ENCODE results near the gene A2ML1.
"Not testable (repeated sequence)": the region's sequence is repeated elsewhere in the genome, so short reads cannot be mapped to it uniquely, and the experiment has no call there.

The A2ML1 gene

GRCh38 chr12:8855891-8856290, 33.5 kb downstream of the A2ML1 start:
- DNase-seq (ENCODE audit: low read depth) = no peak

- DNase-seq (ENCODE audit: low read depth) = not testable (repeated sequence)
These were observed 37.0 kb downstream of the A2ML1 start for GRCh38 chr12:8859448-8859847.

GRCh38 chr12:8860165-8860961, 37.9 kb downstream of the A2ML1 start:
- DNase-seq (ENCODE audit: low read depth) = peak; percentile 9

- DNase-seq (ENCODE audit: low read depth) = no peak
These were observed 44.0 kb downstream of the A2ML1 start for GRCh38 chr12:8866429-8866828.

GRCh38 chr12:8867009-8867408, 44.6 kb downstream of the A2ML1 start:
- no peak for DNase-seq (ENCODE audit: low read depth)

- DNase-seq (ENCODE audit: low read depth) = no peak
These were observed 45.4 kb downstream of the A2ML1 start for GRCh38 chr12:8867786-8868185.

- DNase-seq (ENCODE audit: low read depth) = no peak
These were observed 48.2 kb downstream of the A2ML1 start for GRCh38 chr12:8870586-8870985.

GRCh38 chr12:8871068-8871467, 48.6 kb downstream of the A2ML1 start:
- DNase-seq (ENCODE audit: low read depth) = no peak

- DNase-seq (ENCODE audit: low read depth) = no peak
These were observed 54.5 kb downstream of the A2ML1 start for GRCh38 chr12:8876887-8877286.

GRCh38 chr12:8886502-8887284, 64.3 kb downstream of the A2ML1 start:
- no peak for DNase-seq (ENCODE audit: low read depth)

GRCh38 chr12:8887285-8887715, 64.9 kb downstream of the A2ML1 start:
- no peak for DNase-seq (ENCODE audit: low read depth)

- DNase-seq (ENCODE audit: low read depth) = peak; percentile 38
These were observed 68.1 kb downstream of the A2ML1 start for GRCh38 chr12:8890313-8891085.

GRCh38 chr12:8891976-8892375, 69.6 kb downstream of the A2ML1 start:
- no peak for DNase-seq (ENCODE audit: low read depth)

GRCh38 chr12:8894378-8894777, 72.0 kb downstream of the A2ML1 start:
- no peak for DNase-seq (ENCODE audit: low read depth)

GRCh38 chr12:8894986-8895385, 72.6 kb downstream of the A2ML1 start:
- no peak for DNase-seq (ENCODE audit: low read depth)

- no peak for DNase-seq (ENCODE audit: low read depth)
These were observed 74.7 kb downstream of the A2ML1 start for GRCh38 chr12:8897081-8897480.

GRCh38 chr12:8899830-8900229, 77.4 kb downstream of the A2ML1 start:
- no peak for DNase-seq (ENCODE audit: low read depth)

- not testable (repeated sequence) for DNase-seq (ENCODE audit: low read depth)
These were observed 80.3 kb downstream of the A2ML1 start for GRCh38 chr12:8902703-8903102.

- DNase-seq (ENCODE audit: low read depth) = no peak
These were observed 81.2 kb downstream of the A2ML1 start for GRCh38 chr12:8903646-8904045.

GRCh38 chr12:8904665-8905064, 82.2 kb downstream of the A2ML1 start:
- no peak for DNase-seq (ENCODE audit: low read depth)

- no peak for DNase-seq (ENCODE audit: low read depth)
These were observed 83.1 kb downstream of the A2ML1 start for GRCh38 chr12:8905546-8905945.
